HG02588 (cell line): ENCODE measurements around the gene SPEF2.

Experiments used
- ATAC-seq: cut with Tn5 transposase; IDR thresholded peaks from one replicate; pipeline ENCODE4 v1.9.1; 2021; ENCODE audit warnings: mild to moderate bottlenecking, moderate library complexity; ENCODE audit not compliant: unreplicated experiment

SPEF2 gene

GRCh38 chr5:35698047-35698808, 80.6 kb downstream of the SPEF2 start:
- ATAC-seq = no peak

GRCh38 chr5:35707659-35708058, 90.0 kb downstream of the SPEF2 start:
- ATAC-seq = no peak

DNA sequence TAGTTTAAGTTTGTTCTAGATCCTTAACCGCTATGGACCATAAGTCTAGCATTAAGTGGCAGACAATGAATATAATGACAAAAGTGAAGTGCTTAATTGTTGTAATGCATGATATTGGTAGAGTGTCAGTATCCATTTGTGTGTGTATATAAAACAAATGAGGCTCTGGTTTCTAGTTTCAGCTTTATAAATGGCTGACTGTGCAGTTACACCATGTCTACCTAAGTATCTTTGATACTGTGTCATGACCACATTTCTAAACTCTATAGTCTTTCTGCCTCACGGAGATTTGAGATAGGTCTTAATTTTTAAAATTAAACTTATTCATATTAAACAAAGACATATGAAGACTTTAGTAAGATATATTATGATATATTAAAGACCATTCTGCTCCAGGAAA, 92.0 kb downstream of the SPEF2 start:
- ATAC-seq = no peak

- ATAC-seq = no peak
Observed at GRCh38 chr5:35717718-35718117, 100.1 kb downstream of the SPEF2 start.

DNA sequence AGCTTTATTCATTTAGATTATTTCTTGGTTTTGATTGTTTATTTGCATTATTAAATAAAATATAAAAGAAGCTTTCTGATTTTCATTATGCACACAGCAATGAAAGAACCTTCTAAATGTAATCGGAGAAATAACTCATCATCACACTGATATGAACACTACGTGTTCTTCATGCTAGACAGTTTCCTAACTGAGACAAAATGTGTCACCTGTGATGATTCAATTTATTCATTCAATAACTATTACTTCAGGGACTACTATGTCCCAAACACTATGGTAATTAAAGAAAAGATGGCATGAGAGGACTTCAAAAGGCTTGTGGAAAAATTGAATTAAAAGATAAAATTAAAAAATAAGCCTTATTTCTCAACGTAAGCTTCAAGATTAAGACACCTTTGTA, 118.1 kb downstream of the SPEF2 start:
- ATAC-seq = no peak

- ATAC-seq = no peak
Observed at GRCh38 chr5:35736280-35736679, 118.6 kb downstream of the SPEF2 start.

DNA sequence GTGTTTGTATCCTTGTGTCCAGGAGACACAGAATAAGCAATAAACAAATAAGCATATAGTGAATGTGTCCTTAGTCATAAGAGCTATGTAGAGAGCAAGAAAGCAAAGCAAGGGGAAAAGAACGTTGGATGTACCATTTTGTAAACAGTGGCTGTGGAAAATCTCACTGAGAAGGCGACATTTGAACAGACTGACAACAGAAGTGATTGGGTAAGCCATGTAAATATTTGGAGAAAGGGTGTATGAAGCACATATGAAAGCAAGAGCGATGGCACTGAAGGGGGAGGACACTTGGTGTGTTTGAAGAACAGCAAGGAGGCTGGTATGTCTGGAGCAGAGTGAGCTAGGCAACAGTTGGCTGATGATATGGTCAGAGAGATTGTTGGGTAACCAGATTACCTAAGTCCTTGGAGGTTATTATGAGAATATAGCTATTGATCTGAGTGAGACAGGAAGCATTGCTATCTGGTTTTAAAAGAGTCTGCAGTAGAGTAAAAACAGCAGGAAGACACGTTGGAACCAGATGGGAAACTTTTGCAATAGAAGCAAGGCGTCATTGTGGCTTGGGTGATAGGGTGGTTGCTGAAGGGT, 123.6 kb downstream of the SPEF2 start:
- no peak for ATAC-seq

GRCh38 chr5:35741971-35742370, 124.3 kb downstream of the SPEF2 start:
- ATAC-seq = no peak

- no peak for ATAC-seq
Observed at GRCh38 chr5:35743644-35744043, 126.0 kb downstream of the SPEF2 start.

DNA sequence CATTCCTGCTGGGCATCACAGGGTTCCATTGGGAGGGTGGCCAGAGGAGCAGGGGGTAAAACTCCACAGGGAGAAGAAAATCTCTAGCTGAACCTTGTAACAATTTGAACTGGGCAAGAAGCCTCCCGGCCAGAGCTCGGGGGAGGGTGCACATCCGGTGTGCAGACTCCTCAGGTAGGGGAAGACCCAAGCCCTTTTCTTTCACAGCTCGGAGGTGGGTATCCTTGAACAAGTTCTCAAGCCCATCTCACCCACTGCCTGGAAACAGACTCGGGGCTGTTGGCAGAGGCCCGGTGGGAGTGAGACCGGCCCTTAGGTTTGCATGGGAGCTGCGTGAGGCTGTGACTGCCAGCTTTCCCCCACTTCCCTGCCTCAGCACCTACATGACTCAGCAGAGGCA, 127.5 kb downstream of the SPEF2 start:
- ATAC-seq = no peak

- ATAC-seq = no peak
Observed at GRCh38 chr5:35745660-35746059, 128.0 kb downstream of the SPEF2 start.

DNA sequence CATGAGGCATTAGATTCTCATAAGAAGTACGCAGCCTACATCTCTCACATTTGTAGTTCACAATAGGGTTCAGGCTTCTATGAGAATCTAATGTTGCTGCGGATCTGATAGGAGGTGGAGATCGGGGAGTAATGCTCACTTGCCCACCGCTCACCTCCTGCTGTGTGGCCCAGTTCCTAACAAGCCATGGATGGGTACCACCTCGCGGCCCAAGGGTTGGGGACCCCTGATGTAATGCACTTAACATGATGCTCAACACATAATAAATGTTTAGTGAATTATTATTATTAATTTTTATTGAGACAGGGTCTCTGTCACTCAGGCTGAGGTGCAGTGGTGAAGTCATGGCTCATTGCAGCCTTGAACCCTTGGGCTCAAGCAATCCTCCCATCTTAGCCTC, 134.3 kb downstream of the SPEF2 start:
- no peak for ATAC-seq

DNA sequence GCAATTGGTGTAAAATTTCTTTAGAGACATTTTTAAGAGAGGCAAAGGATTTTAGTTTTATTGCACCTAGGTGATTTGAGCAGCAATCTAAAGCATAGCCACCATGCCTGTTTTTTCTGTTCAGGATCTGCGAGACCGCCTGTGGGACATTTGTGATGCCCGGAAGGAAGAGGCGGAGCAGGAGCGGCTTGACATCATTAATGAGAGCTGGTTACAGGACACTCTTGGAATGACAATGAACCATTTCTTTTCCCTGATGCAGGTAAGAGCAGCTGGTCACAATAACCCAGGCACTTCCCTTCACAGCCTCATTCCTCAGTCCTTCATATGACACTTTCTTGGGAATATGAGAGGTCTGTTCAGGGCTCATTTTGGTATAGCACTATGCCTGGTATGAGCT, 135.8 kb downstream of the SPEF2 start:
- ATAC-seq = no peak

DNA sequence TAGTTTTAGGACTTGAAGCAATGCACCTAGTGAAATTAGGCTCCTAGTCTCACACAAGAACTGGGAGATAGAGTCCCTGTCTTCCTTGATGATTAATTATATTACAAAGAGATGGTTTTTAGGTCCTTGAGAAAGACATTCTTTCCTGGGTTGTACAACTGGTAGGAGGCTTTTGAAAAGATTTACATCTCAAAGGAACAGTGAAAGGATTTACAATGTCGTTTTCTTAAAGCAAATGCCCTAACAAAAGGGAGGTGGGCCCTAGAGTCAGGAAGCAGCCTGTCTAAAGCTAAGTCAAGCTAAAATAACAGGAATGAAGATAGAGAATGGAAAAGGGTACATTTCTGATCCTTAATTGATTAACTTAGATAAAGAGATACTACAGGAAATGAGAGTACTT, 136.8 kb downstream of the SPEF2 start:
- ATAC-seq = no peak

GRCh38 chr5:35755966-35756365, 138.3 kb downstream of the SPEF2 start:
- ATAC-seq = no peak

DNA sequence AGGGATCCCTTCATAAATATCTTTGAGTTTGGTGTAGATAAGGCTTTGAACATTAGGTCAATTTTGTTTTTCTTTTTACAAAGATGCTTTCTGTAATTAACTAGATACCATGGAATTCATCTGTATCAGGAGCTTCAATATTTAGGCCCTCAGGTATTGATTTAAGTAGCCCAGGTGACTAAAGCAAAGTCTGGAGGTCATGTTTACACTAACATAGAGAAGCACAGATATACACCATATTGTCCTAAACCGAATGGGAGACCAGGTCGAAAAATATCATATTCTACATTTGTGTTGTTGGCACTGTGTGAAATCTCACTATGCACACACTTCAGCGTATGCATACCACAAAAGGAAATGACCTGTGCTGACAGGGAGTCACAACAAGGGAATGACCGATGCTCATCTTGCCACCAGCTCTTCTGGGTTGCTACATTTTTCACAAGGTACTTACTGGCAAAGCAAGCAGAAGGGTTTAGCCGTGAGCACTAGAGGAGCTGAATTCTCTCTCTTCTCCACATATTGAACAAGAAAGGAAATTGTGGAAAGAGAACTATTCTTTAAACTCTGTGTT, 140.6 kb downstream of the SPEF2 start:
- ATAC-seq = no peak

GRCh38 chr5:35761541-35761940, 143.9 kb downstream of the SPEF2 start:
- no peak for ATAC-seq

DNA sequence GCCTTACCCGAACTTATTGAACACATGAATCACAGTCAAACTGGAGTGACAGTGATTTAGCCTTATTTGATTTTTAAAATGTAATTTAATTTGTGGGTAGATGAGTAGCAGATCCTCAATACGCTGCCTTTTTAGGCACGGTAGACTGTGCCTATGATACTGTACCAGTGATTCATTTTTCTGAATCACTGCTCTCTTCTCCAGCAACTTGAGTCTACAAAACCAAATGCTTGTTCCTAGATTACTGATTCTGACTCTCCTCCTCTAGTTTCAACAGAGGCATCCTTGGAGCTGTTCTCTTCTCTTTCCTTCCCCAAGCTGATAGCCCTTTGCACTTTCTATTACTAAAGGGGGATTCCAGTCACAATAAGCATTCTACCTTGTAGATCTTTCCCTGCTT, 144.7 kb downstream of the SPEF2 start:
- no peak for ATAC-seq

GRCh38 chr5:35765921-35766320, 148.3 kb downstream of the SPEF2 start:
- no peak for ATAC-seq

GRCh38 chr5:35771300-35771699, 153.6 kb downstream of the SPEF2 start:
- no peak for ATAC-seq

GRCh38 chr5:35771839-35772238, 154.2 kb downstream of the SPEF2 start:
- no peak for ATAC-seq

- ATAC-seq = no peak
Observed at GRCh38 chr5:35773967-35774366, 156.3 kb downstream of the SPEF2 start.
